Measurements from ENCODE around the gene C15orf39.

C15orf39 gene

DNA sequence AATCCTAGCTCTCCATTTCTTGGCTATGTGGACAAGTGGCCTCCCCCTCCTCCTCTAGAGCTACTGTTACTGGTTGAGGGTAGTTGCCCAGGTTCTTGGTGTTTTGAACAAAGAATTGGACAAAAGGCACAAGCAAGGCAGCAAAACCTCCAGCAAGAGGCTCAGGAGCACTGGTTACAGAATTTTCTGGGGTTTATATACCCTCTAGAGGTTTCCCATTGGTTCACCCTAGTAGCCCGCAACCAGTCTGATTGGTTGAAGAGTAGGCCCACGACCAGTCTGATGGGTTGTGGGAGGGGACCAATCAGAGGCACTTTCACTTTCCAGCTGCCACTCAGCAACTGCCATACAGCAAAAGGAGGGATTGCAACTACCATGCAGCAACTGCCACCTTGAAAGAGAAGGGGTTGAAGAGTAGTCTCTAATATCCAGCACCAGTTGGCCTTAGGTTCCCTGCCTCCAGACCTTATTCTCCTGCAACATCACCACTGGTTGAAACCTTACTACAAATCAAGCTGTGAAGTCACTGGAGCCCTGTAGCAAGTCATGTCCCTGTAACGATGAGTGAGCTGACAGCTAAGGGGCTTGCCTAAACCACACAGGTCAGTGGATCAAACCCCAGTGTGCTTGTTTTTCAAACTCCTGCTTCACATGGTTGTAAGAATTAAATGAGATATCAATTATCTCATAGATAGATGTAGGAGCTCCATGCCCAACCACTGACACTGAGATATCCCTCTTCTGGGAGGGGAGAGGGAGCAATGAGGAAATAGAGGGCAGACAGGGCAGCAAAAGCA, 2.9 kb upstream of the C15orf39 start:
- DNase-seq (ENCODE audit: low read depth): no peak

DNA sequence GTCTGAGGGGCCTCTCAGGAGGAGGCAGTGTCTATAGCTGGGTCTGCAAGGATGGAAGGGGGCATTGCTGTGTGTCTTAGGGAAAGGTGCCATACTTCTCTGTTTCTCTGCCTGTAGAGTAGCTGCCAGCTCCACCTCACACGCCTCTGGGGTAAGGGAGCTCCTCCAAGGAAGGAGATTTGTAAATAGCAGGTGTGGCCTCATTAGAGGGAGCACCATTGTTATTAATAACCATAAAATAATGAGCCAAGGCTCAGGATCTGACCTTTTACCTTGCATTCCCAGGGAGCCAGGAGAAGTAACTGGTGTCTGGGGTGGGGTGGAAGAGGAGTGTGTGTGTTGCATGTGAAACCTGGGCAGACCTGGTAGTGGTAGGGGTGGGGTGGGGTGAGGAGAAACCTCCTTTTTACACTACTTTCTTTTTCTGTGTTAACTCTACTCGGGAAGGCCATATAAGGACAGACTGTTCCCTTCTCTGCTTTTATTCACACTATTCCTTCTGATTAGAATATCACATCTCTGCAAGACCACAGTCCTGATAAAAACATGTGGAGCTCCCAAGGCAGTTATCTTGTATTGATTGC, 2.2 kb upstream of the C15orf39 start:
- H3K4me3 ChIP-seq (ENCODE audit: low read length): no peak overlapping the region
- TF ChIP-seq, protein P1, sequence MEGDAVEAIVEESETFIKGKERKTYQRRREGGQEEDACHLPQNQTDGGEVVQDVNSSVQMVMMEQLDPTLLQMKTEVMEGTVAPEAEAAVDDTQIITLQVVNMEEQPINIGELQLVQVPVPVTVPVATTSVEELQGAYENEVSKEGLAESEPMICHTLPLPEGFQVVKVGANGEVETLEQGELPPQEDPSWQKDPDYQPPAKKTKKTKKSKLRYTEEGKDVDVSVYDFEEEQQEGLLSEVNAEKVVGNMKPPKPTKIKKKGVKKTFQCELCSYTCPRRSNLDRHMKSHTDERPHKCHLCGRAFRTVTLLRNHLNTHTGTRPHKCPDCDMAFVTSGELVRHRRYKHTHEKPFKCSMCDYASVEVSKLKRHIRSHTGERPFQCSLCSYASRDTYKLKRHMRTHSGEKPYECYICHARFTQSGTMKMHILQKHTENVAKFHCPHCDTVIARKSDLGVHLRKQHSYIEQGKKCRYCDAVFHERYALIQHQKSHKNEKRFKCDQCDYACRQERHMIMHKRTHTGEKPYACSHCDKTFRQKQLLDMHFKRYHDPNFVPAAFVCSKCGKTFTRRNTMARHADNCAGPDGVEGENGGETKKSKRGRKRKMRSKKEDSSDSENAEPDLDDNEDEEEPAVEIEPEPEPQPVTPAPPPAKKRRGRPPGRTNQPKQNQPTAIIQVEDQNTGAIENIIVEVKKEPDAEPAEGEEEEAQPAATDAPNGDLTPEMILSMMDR (conservative IDR thresholded peaks at IDR 0.05; ENCODE audit: low read depth, low read length): no peak
- no peak for DNase-seq (ENCODE audit: low read depth)

More for the DNA sequence above, 2.9 kb upstream of the C15orf39 start:
- H3K4me3 ChIP-seq (ENCODE audit: low read length): no peak overlapping the region
- TF ChIP-seq, protein P1 (conservative IDR thresholded peaks at IDR 0.05; ENCODE audit: low read depth, low read length): no peak

DNA sequence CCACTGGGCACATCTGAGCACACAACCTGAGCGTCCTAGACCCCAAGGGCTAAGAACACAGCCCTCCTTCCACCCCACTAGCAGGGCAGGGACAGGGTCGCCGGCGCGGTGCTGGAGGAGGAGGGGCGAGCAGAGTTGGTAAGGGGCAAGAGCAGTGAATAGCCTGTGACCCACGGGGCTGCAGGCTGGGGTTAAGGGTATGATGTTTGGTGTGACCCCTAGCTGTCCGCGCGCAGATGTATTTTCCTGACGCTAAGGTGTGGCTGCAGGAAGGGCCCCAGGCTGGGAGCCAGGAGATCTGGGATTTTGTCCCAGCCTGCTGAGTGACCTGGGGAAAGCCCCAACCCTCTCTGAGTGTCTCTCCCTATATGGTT, 1.3 kb upstream of the C15orf39 start:
- H3K4me3 ChIP-seq (ENCODE audit: low read length): no peak overlapping the region
- TF ChIP-seq, protein P1 (conservative IDR thresholded peaks at IDR 0.05; ENCODE audit: low read depth, low read length): no peak
- DNase-seq (ENCODE audit: low read depth): no peak

DNA sequence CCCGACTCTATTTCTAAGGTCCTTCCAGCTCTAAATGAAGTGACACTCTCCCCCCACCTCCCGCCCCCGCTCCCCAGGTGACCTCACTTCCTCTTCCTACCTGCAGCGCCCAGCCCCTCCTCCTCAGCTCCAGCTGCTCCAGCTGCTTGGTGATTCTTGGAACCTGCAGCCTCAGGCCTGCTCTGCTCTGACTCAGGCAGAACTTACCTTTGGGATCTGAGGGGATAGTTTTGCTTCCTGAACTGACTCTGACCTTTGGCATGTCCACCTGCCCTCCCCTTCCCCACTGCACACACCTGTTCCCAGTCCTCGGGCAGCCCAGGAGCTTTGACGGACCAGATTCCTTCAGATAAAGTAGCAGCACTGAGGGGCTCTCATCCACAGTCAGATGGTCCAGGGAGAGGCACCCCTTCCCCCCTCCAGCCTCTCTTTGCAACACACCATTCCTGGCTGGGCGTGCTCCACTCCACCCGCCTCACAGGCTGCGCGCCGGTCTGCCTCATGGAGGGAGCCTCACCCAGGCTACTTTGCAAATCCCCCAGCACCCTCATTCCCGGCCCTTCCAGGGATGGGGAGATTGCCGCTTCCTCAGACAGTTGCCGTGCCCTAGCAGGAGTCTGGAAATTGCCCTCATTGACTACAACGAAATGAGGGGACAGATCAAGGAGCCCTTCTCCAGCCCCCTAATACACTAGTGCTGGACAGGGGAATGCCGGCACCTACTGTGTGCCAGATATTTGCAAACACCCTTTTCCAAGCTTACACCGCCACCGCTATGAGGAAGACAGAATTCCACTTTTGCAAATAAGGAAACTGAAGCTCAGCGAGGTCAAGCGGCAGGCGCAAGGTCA, 692 bp upstream of the C15orf39 start:
- TF ChIP-seq, protein P1 (conservative IDR thresholded peaks at IDR 0.05; ENCODE audit: low read depth, low read length): no peak
- DNase-seq (ENCODE audit: low read depth): no peak
- H3K4me3 ChIP-seq (ENCODE audit: low read length): peak overlapping the region; percentile 53

DNA sequence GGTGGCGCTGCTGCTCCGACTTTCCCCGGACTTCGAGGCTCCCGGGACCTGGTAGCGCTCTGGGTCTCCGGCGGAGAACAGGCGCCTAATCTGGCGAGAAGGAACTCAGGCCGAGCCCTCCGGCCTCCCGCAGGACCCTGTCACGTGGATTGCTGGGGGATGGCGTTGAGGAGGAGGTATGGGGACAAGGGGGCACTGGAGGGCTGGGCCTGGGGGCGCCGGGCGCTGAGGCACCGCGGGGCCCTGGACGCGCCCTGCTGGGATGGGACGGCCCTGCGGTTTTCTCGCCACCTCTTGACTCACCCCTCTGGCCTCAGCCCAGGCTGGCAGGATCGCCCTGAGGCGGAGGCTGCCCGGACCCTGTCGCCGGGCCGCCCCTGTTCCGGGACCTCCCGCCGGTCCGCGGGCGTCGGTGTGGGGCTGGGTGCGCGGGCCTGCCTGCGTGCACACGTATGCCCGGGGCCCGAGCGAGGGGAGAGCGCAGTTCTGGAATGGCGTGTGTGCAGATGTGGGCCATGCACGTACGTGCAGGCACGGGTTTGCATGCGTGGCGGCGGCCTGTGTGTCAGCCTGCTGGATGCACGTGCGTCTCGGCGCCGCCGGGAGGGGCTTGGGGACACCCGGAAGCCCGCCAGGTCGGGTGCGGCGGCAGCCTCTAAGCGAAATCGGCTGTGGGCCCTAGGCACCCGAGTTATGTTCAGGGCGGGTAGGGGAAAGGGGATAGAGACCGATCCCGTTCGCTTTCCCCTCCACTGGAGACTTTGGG, 752 bp downstream of the C15orf39 start:
- TF ChIP-seq, protein P1 (conservative IDR thresholded peaks at IDR 0.05; ENCODE audit: low read depth, low read length): no peak
- peak overlapping the region; percentile 72 for H3K4me3 ChIP-seq (ENCODE audit: low read length)
- no peak for DNase-seq (ENCODE audit: low read depth)

DNA sequence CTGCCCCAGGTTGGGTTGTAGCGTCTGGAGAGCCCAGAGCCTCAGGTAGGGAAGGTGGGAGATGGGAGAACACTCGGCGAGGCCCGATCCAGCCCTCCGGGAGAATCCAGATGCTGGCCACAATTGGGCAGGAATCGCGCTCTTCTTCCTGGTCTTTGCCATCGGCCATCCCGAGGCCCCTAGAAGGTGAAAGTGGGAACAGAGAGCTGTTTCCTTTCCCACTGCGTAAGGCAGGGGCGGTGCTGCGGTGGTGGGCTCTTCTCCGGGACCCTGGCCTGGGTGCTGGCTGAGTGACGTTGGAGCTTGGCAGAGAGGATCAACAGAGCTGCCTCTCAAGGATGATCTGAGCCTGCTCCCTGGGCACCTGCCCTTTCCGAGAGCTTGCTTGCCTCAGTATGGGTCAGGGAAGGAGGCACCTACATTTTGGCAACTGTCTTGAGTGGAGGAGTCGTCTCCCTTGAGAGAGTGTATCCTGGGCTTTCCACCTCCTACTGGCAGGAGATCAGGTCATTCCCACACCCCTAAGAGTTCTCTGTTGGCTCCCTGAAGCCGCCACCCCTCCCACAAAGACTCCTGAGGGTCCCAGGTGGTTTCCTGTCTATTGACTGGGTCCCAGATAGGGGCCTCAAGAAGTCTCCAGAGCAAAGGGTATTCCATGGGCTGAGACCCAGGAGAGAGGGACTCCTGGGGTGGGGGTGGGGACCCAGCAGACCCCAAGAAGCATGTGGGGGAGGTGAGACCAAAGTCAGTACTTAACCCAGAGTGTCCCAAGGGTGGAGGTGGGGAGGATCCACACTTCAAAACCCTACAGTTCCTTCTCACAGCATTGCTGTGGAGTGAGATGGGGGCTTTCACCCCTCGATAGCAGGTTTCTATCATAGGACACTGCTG, 1.6 kb downstream of the C15orf39 start:
- TF ChIP-seq, protein P1 (conservative IDR thresholded peaks at IDR 0.05; ENCODE audit: low read depth, low read length): no peak
- no peak for DNase-seq (ENCODE audit: low read depth)
- peak overlapping the region; percentile 72 for H3K4me3 ChIP-seq (ENCODE audit: low read length)

Measured in retinal pigment epithelial cell (primary cell).